H1 (cell line): Measurements from ENCODE around the gene SCN8A. TPM values are rescaled to one million over a fixed set of nuclear protein-coding genes. Genes with fewer than 3 reads are reported as not detected.

Experiments
- CTCF ChIA-PET: fragments of 300-600 bp; sonication (Branson Sonifier 250); formaldehyde crosslinking; loops from one replicate; lab custom pipeline; 2021; ENCODE audit not compliant: partially characterized antibody; lab: Charles Lee
- POLR2A ChIA-PET: fragments of 300-600 bp; sonication (Branson Sonifier 250); formaldehyde crosslinking; loops from one replicate; lab custom pipeline; 2021; ENCODE audit warnings: inconsistent platforms; ENCODE audit not compliant: partially characterized antibody; lab: Charles Lee
- DNase-seq, 2 experiments: peaks; one replicate each; pipeline versions ENCODE4 v3.0.0 to v3.0.0-alpha.2; 2010 to 2022; ENCODE audit warnings: low spot score in 2 of 2, low read depth in 1 of 2, mixed read lengths in 1 of 2
- FAIRE-seq: peaks from 2 replicates; lab custom pipeline; 2011; peaks lifted over from hg19 to GRCh38; lab: Jason Lieb, UNC
- H2AFZ ChIP-seq: 2 replicates; pipeline ENCODE4 v1.8.1; 2012; ENCODE audit warnings: low read length, inconsistent platforms
- H2AK5ac ChIP-seq: 2 replicates; pipeline ENCODE4 v1.6.1; 2013; ENCODE audit warnings: low read depth, low read length
- H2BK120ac ChIP-seq: replicated peaks from 2 replicates; pipeline ENCODE3; 2013; ENCODE audit warnings: low read depth, low read length, inconsistent platforms
- H2BK12ac ChIP-seq: 2 replicates; pipeline ENCODE4 v1.6.1; 2013; ENCODE audit warnings: low read depth, low read length
- H2BK15ac ChIP-seq: 2 replicates; pipeline ENCODE4 v1.6.1; 2013; ENCODE audit warnings: low read length
- H2BK20ac ChIP-seq: 2 replicates; pipeline ENCODE4 v1.6.1; 2013; ENCODE audit warnings: low read length
- H2BK5ac ChIP-seq: 2 replicates; pipeline ENCODE4 v1.6.1; 2013; ENCODE audit warnings: low read depth, low read length
- H3K14ac ChIP-seq: 2 replicates; pipeline ENCODE4 v1.6.1; 2013; ENCODE audit warnings: inconsistent platforms; ENCODE audit not compliant: insufficient read length
- H3K18ac ChIP-seq: 2 replicates; pipeline ENCODE4 v1.6.1; 2013; ENCODE audit warnings: low read length; ENCODE audit errors: extremely low read depth
- H3K23ac ChIP-seq: 2 replicates; pipeline ENCODE4 v1.6.1; 2013; ENCODE audit warnings: inconsistent platforms; ENCODE audit not compliant: insufficient read length
- H3K23me2 ChIP-seq: 2 replicates; pipeline ENCODE4 v1.6.1; 2013; ENCODE audit warnings: low read depth, low read length
- H3K27ac ChIP-seq: 2 replicates; pipeline ENCODE4 v1.6.1; 2011; ENCODE audit warnings: low read depth, low read length, inconsistent platforms
- H3K27me3 ChIP-seq, 4 experiments: replicated peaks in 1 of 4; 1 replicate in 1 of 4; 2 replicates in 3 of 4; pipeline versions ENCODE4 v1.6.1 to v1.8.1; 2011 to 2013; ENCODE audit warnings: low read length in 3 of 4, mild to moderate bottlenecking in 3 of 4, inconsistent platforms in 2 of 4, mixed read lengths in 2 of 4, moderate library complexity in 1 of 4; ENCODE audit not compliant: control insufficient read depth in 3 of 4, insufficient read depth in 3 of 4; ENCODE audit errors: extremely low read depth in 1 of 4
- H3K36me3 ChIP-seq, 4 experiments: 2 replicates each; pipeline versions ENCODE4 v1.6.1 to v1.8.1; 2011 to 2013; ENCODE audit warnings: mild to moderate bottlenecking in 4 of 4, low read length in 3 of 4, moderate library complexity in 2 of 4, control low read depth in 1 of 4, inconsistent platforms in 1 of 4; ENCODE audit not compliant: insufficient read depth in 4 of 4, control insufficient read depth in 2 of 4
- H3K4ac ChIP-seq: replicated peaks from 2 replicates; pipeline ENCODE3; 2013; ENCODE audit warnings: low read length, low read depth, mixed read lengths, inconsistent platforms; ENCODE audit not compliant: insufficient read length
- H3K4me1 ChIP-seq, 4 experiments: replicated peaks in 1 of 4; 1 replicate in 1 of 4; 2 replicates in 3 of 4; pipeline versions ENCODE4 v1.6.1 to v1.8.1; 2011 to 2013; ENCODE audit warnings: low read length in 3 of 4, inconsistent platforms in 2 of 4, mixed read lengths in 1 of 4; ENCODE audit not compliant: insufficient read depth in 4 of 4, control insufficient read depth in 3 of 4
- H3K4me2 ChIP-seq, 2 experiments: 2 replicates each; pipeline versions ENCODE4 v1.6.1 to v1.8.1; 2011 to 2013; ENCODE audit warnings: low read depth in 2 of 2, low read length in 2 of 2, control low read depth in 1 of 2, inconsistent platforms in 1 of 2, mild to moderate bottlenecking in 1 of 2; ENCODE audit not compliant: insufficient read depth in 1 of 2
- H3K4me3 ChIP-seq, 4 experiments: fragments of 200-600, 300-600 bp in 1 of 4; sonication (generic), shearing (Covaris generic), sonication (Bioruptor Twin) in 1 of 4; 2 replicates each; pipeline versions ENCODE4 v1.5.1 to v1.8.1; 2011 to 2016; ENCODE audit warnings: low read length in 4 of 4, low read depth in 3 of 4, control low read depth in 2 of 4, inconsistent platforms in 2 of 4, mild to moderate bottlenecking in 2 of 4, mixed read lengths in 1 of 4, moderate library complexity in 1 of 4; ENCODE audit not compliant: insufficient read depth in 2 of 4; ENCODE audit errors: extremely low read depth in 1 of 4
- H3K56ac ChIP-seq: replicated peaks from 2 replicates; pipeline ENCODE3; 2013; ENCODE audit warnings: low read depth, mild to moderate bottlenecking, mixed read lengths, low read length, inconsistent platforms; ENCODE audit not compliant: insufficient read length
- H3K79me1 ChIP-seq: 2 replicates; pipeline ENCODE4 v1.6.1; 2013; ENCODE audit warnings: low read depth, low read length, control low read depth
- H3K79me2 ChIP-seq, 2 experiments: 2 replicates each; pipeline versions ENCODE4 v1.6.1 to v1.8.1; 2012 to 2013; ENCODE audit warnings: low read length in 2 of 2, mild to moderate bottlenecking in 2 of 2, inconsistent platforms in 1 of 2; ENCODE audit not compliant: insufficient read depth in 2 of 2, control insufficient read depth in 1 of 2
- H3K9ac ChIP-seq, 4 experiments: replicated peaks in 1 of 4; 1 replicate in 1 of 4; 2 replicates in 3 of 4; pipeline versions ENCODE4 v1.6.1 to v1.8.1; 2011 to 2013; ENCODE audit warnings: low read depth in 3 of 4, low read length in 3 of 4, control low read depth in 2 of 4, mild to moderate bottlenecking in 2 of 4, moderate library complexity in 2 of 4, inconsistent platforms in 1 of 4; ENCODE audit errors: extremely low read depth in 1 of 4
- H3K9me3 ChIP-seq, 2 experiments: 2 replicates each; pipeline versions ENCODE4 v1.6.1 to v1.8.1; 2012 to 2013; ENCODE audit warnings: mild to moderate bottlenecking in 2 of 2, moderate library complexity in 2 of 2, control low read depth in 1 of 2, inconsistent platforms in 1 of 2, low read depth in 1 of 2, low read length in 1 of 2, mixed read lengths in 1 of 2; ENCODE audit not compliant: insufficient read depth in 2 of 2
- H4K20me1 ChIP-seq, 2 experiments: replicated peaks in 1 of 2; 2 replicates each; pipeline versions ENCODE3 to v1.8.1; 2011 to 2013; ENCODE audit warnings: inconsistent platforms in 2 of 2, low read length in 2 of 2, mild to moderate bottlenecking in 1 of 2; ENCODE audit not compliant: insufficient read depth in 2 of 2, control insufficient read depth in 1 of 2
- H4K5ac ChIP-seq: 2 replicates; pipeline ENCODE4 v1.6.1; 2013; ENCODE audit warnings: low read length, low read depth, mixed read lengths, inconsistent platforms; ENCODE audit not compliant: insufficient read length
- H4K8ac ChIP-seq: 2 replicates; pipeline ENCODE4 v1.8.0; 2013; ENCODE audit warnings: mild to moderate bottlenecking, moderate library complexity, low read length, inconsistent platforms; ENCODE audit not compliant: insufficient read depth; ENCODE audit errors: extremely low read depth
- H4K91ac ChIP-seq: replicated peaks from 2 replicates; pipeline ENCODE3; 2013; ENCODE audit warnings: low read length, mixed read lengths, inconsistent platforms; ENCODE audit not compliant: insufficient read length
- BACH1 ChIP-seq: IDR thresholded peaks from 2 replicates; pipeline ENCODE4 v1.6.1; 2012; ENCODE audit warnings: low read length, improper control_type of control experiment
- CBX5 ChIP-seq: fragments of 300-800, 300-1000 bp; sonication (generic); IDR thresholded peaks from 2 replicates; pipeline ENCODE4 v1.7.1; 2016; ENCODE audit warnings: antibody characterized with exemption, low read length, low read depth
- CEBPB ChIP-seq: IDR thresholded peaks from 2 replicates; pipeline ENCODE4 v1.6.1; 2012; ENCODE audit warnings: low read depth, low read length
- EP300 ChIP-seq, 2 experiments: IDR thresholded peaks; 1 replicate in 1 of 2; 2 replicates in 1 of 2; pipeline ENCODE4 v1.6.1; 2011 to 2012; ENCODE audit warnings: low read depth in 2 of 2, low read length in 2 of 2, mild to moderate bottlenecking in 2 of 2, borderline replicate concordance in 1 of 2, inconsistent platforms in 1 of 2, moderate library complexity in 1 of 2
- EZH2 ChIP-seq: fragments of 200-600 bp; sonication (generic); IDR thresholded peaks from 2 replicates; pipeline ENCODE4 v1.7.1; 2012; ENCODE audit warnings: low read depth, mild to moderate bottlenecking, moderate library complexity, low read length, inconsistent platforms; ENCODE audit not compliant: severe bottlenecking
- KDM4A ChIP-seq: IDR thresholded peaks from one replicate; pipeline ENCODE4 v1.7.1; 2012; ENCODE audit warnings: low read depth, mild to moderate bottlenecking, moderate library complexity, low read length, inconsistent platforms; ENCODE audit not compliant: severe bottlenecking
- RFX5 ChIP-seq: IDR thresholded peaks from 2 replicates; pipeline ENCODE4 v1.6.1; 2011; ENCODE audit warnings: low read depth, low read length, improper control_type of control experiment, borderline replicate concordance
- SIN3A ChIP-seq, 2 experiments: IDR thresholded peaks in 1 of 2; conservative IDR thresholded peaks in 1 of 2; 2 replicates each; pipeline ENCODE4 v1.6.1; 2011 to 2012; ENCODE audit warnings: low read length in 2 of 2, improper control_type of control experiment in 1 of 2, low read depth in 1 of 2, mild to moderate bottlenecking in 1 of 2
- SP1 ChIP-seq: IDR thresholded peaks from 2 replicates; pipeline ENCODE4 v1.6.1; 2011; ENCODE audit warnings: low read depth, low read length
- SP4 ChIP-seq: IDR thresholded peaks from 2 replicates; pipeline ENCODE4 v1.6.1; 2012; ENCODE audit warnings: low read length, inconsistent platforms
- SRF ChIP-seq: IDR thresholded peaks from 2 replicates; pipeline ENCODE4 v1.6.1; 2011; ENCODE audit warnings: mild to moderate bottlenecking, low read depth, low read length, moderate library complexity
- ZNF274 ChIP-seq: IDR thresholded peaks from 2 replicates; pipeline ENCODE4 v1.7.0; 2012; ENCODE audit warnings: low read length, borderline replicate concordance; ENCODE audit errors: extremely low read depth
- WGBS, 2 experiments: shearing (Covaris generic) in 1 of 2; methylation state at CpG; one replicate each; pipeline versions ENCODE4 v1.1.6 to v1.1.7; 2013 to 2015; ENCODE audit warnings: low lambda C conversion rate in 2 of 2, mixed read lengths in 2 of 2, inconsistent platforms in 1 of 2, low coverage in 1 of 2, missing lambda C conversion rate in 1 of 2; ENCODE audit not compliant: insufficient replicate concordance in 2 of 2, insufficient coverage in 1 of 2, insufficient read length in 1 of 2; ENCODE audit errors: extremely low coverage in 1 of 2, missing lambda C conversion rate in 1 of 2; 5-methylcytosine and 5-hydroxymethylcytosine counted together
- polyA plus RNA-seq, 7 experiments: library from polyadenylated mRNA; depleted of rRNA in 3 of 7; stranded (reverse) in 5 of 7; unstranded in 2 of 7; fragments of >200 nt in 5 of 7; fragments of 200-250 nt in 2 of 7; gene quantifications; 1 replicate in 5 of 7; 2 replicates in 1 of 7; 4 replicates in 1 of 7; pipeline versions ENCODE4 v1.2.1 to v1.2.3, GENCODE V29; 2011 to 2013; ENCODE audit warnings: missing spikeins in 2 of 7, mixed read lengths in 2 of 7
- total RNA-seq: library from RNA; stranded (reverse); fragmentation: NEBNext Ultra II Directional; extraction: Animal tissue kit (Norgen Biotek cat#: 25700); gene quantifications from 2 replicates; pipeline ENCODE4 v1.2.1, GENCODE V29; 2021
- TF ChIP-seq, protein P1 (sequence below): IDR thresholded peaks from 2 replicates; pipeline ENCODE4 v1.6.1; 2011; ENCODE audit warnings: low read depth, mild to moderate bottlenecking, low read length; ENCODE audit not compliant: insufficient read depth

SCN8A gene
- total and polyA plus RNA-seq, 2 of the 8 experiments (the other 6 are each of a cell fraction or from before 2014, with no cell fraction given), result 6.3 to 10.7 TPM

DNA sequence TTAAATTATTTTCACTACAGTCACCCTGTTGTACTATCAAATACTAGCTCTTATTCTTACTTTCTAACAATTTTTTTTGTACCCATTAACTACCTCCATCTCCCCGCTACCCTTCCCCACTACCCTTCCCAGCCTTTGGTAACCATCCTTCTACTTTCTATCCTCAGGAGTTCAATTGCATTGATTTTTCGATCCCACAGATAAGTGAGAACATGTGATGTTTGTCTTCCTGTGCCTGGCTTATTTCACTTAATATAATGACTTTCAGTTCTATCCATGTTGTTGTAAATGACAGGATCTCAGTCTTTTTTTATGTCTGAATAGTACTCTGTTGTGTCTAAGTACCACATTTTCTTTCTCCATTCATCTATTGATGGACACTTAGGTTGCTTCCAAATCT lies 139.7 kb downstream of the SCN8A start:
- H2BK20ac ChIP-seq, result no peak overlapping the region
- ChIA-PET CTCF (interaction anchor here (0.6 kb wide), 1 partner anchor 99 kb away, joined by 3 read pairs; no protein-coding TSS in a partner anchor), POLR2A (no interaction called here)
- no peak overlapping the region for H3K4me2 ChIP-seq
- no peak overlapping the region for H2BK120ac ChIP-seq
- no peaks in the 10 kb centered on the region for H3K27me3 ChIP-seq
- H2AK5ac ChIP-seq, result no peak overlapping the region
- no peak overlapping the region for H3K14ac ChIP-seq
- H3K79me2 ChIP-seq, result no peaks in the 10 kb centered on the region
- peaks cover 0 to 4% (median 2%) of the 10 kb centered on the region in 4 experiments; a peak in 3 of 8 replicates for H3K36me3 ChIP-seq
- no peak overlapping the region for H2BK5ac ChIP-seq
- no peak overlapping the region for H3K56ac ChIP-seq
- no peak for FAIRE-seq
- peaks cover 2 to 9% of the 10 kb centered on the region in 2 experiments; a peak in 2 of 4 replicates for H3K9me3 ChIP-seq
- H3K79me1 ChIP-seq, result no peaks in the 10 kb centered on the region
- WGBS, 2 experiments, result 50 to 100% methylated on average over 1 to 2 of the region's 2 CpGs
- no peak overlapping the region for H2BK15ac ChIP-seq
- no peak overlapping the region for H3K18ac ChIP-seq
- no peak for DNase-seq
- H3K9ac ChIP-seq, result no peak overlapping the region
- no peak overlapping the region for H3K4ac ChIP-seq
- no peak overlapping the region for H4K5ac ChIP-seq
- no peak overlapping the region for H4K91ac ChIP-seq
- H4K8ac ChIP-seq, result no peak overlapping the region
- no peaks in the 10 kb centered on the region for H4K20me1 ChIP-seq
- no peak overlapping the region for H2AFZ ChIP-seq
- no peaks in the 10 kb centered on the region for H3K4me1 ChIP-seq
- no peak overlapping the region for H3K27ac ChIP-seq
- no peak overlapping the region for H3K23ac ChIP-seq
- H3K4me3 ChIP-seq, result no peak overlapping the region
- H2BK12ac ChIP-seq, result no peak overlapping the region
- H3K23me2 ChIP-seq, result no peaks in the 10 kb centered on the region; the same call in 1 of the 2 replicates
- TF ChIP-seq SIN3A (conservative IDR thresholded peaks at IDR 0.05 in 1 of 2, IDR thresholded peaks at IDR 0.05 in 1 of 2; ENCODE audit: low read depth in 1 of 2, low read length in 2 of 2) (no peak), SP1 (no peak), EZH2 (no peak), RFX5 (no peak), ZNF274 (no peak), CBX5 (no peak), KDM4A (no peak), BACH1 (no peak), CEBPB (no peak), SP4 (no peak), SRF (no peak), EP300 (IDR thresholded peaks at IDR 0.05; ENCODE audit: borderline replicate concordance in 1 of 2, low read depth in 2 of 2, low read length in 2 of 2) (no peak)
- TF ChIP-seq, protein P1, sequence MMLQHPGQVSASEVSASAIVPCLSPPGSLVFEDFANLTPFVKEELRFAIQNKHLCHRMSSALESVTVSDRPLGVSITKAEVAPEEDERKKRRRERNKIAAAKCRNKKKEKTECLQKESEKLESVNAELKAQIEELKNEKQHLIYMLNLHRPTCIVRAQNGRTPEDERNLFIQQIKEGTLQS, result no peak
